Medulla oblongata (tissue), 1 donor: ENCODE results near the gene CACNA1B.

Experiments used
- DNase-seq: peaks from one replicate; pipeline ENCODE4 v3.0.0-alpha.2; 2015; ENCODE audit errors: extremely low spot score

Gene CACNA1B

DNA sequence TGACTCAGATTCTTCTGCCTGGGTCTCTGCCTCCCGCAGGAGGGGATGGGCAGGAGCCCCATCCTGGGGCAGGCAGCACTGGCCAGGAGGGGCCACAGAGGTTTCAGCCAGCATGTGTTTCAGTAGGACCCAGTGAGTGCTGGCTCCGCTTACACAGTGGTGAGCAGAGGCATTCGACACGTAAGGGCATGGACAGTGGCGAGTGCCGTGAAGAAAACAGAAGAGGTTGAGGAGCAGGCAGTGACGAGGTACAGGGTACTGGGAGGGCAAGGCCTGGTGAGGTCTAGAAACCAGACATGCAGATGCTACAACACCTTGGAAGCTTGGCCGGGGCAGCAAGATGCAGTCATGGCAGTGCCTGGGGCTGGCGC lies 41.5 kb downstream of the CACNA1B start:
- DNase-seq, result no peak

DNA sequence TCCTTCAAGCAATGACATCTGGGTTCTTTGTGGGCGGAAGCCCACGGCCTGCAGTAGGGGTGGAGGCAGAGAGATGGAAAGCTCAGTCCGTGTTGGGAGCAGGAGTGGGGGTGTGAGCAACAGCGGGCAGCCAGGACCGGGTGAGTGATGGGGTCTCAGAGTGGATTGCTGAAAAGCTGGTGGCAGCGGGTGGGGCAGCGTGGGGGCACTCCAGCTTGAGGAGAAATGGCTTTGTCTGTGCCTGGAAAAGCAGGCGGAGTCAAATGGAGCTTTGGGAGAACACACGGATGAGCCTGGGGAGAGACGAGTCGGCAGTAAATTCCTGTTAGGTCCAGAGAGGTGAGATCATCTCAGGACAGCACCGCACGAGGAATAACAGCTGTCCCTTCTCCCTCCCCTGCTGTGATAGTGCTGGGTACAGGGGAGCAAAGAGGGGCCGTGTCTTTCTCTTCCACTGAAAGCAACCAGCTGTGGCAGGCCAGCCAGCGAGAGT lies 42.1 kb downstream of the CACNA1B start:
- peak; percentile 19 for DNase-seq

DNA sequence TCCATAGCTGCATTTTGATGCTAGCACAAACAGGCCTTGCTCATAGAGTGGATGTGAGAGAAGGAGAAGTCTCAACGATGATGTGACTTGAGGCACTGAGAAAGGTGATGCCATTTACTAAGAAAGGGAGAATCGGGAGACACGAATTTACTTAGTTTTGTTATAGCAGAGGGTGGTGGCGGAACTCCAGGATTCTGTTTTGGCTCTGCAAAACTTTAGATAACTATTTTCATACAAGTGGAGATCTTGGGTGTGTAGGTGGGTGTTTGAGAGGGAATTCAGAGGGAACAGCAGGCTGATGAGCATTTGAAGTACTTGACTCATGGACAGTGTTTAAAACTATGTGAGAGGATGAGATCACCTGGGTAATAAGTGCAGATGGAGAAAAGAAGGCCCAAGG lies 43.2 kb downstream of the CACNA1B start:
- DNase-seq, result no peak

DNA sequence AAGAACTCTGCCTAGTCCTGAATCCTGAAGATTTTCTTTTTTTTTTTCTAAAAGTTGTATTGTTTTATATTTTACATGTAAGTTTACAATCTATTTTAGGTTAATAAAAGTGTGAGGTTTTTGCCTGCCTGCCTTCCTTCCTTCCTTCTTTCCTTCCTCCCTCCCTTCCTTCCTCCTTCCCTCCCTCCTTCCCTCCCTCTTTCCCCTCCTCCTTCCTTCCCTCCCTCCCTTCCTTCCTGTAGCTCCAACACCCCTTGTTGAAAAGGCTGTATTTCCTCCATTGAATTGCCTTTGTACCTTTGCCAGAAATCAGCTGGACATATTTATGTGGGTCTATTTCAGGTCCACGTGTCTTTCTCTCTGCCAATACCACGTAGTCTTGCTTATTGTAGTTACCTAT lies 46.6 kb downstream of the CACNA1B start:
- no peak for DNase-seq

DNA sequence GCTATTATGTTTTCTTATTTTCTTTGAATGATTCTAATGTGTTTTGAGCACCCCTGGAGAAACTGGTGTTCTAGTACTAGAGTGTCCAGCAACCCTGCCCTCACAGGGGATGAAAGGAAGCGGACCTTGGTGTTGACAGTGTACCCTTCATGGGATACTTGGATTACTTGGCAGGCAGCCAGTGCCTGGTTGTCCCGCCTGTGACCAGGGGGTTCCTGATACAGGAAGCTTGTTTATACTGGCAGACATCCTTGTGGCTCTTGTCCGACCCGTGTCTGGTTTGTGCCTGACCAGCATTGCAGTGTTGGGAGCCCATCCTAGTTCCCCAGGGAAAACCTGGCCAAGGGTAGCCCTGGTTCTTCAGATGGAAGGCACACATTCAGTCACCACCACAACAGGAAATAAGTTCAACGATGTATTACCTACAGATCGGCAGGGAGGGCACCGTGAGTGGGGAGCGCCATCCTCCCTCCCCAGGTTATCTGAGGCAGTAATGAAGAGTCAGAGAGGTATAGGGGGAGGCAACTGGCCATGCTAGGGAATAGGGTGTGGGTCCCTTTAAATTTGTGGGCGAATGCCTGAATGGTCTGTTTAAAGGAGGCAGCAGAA lies 47.3 kb downstream of the CACNA1B start:
- no peak for DNase-seq

DNA sequence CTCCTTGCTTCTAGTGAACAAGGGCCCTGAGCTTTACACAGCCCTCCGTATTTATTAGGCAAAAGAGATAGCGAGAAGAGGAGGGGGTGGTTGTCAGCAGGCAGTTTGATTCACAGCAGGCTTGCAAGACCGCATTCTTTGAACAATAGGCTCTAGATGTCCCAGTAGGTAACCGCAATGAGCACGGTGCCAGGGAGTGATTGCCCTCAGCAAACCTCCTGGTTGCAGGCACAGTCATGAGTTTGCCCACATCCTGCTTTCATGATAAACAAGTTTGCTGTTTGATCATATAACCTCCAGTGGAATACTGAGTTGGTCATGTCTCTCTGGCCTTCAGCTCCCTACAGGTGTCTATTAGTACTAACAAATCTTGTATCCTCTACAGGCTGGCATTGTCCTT lies 66.1 kb downstream of the CACNA1B start:
- no peak for DNase-seq

DNA sequence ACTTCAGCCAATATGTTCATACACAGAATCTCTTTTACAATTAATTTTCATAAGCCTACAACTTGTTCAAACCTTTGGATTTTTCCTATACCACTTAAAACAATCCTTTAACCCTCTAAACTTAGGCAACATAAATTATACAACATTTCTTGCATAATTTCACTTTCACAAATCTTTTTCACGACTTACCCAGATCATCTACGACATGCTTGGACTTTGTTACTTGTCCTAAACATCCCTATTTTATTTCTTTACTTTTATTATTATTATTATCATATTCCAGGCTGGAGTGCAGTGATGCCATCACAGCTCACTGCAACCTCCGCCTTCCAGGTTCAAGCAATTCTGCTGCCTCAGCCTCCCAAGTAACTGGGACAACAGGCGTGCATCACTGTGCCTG lies 68.0 kb downstream of the CACNA1B start:
- no peak for DNase-seq

DNA sequence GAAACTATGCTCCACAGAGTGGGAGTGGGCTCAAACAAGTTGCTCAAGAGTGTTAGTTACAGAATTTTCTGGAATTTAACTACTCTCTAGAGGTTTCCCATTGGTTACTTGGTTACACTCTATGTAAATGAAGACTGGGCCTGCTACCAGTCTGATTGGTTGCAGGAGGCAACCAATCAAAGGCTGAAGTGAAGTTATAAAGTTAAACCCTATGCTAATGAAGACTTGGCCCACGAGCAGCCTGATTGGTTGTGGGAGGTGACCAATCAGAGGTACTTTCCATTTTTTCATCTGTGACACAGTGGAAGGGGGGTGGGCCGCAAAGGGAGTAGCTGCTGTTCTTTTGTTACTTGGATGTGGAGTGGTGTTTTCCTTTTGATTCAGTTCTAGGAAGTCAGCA lies 69.4 kb downstream of the CACNA1B start:
- DNase-seq, result no peak

DNA sequence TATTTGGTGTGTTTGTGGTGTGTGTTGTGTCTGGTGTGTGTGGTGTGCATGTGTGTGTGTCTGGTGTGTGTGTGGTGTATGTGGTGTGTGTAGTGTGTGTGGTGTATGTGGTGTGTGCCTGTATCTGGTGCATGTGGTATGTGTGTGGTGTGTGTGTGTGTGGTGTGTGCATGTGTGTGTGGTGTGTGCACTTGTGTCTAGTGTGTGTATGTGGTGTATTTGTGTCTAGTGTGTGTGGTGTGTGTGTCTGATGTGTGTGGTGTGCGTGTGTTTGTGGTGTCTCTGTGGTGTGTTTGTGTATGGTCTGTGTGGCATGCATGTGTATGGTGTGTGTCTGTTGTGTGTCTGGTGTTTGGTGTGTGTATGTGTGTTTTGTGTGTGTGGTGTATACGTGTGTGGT lies 71.1 kb downstream of the CACNA1B start:
- DNase-seq, result no peak

DNA sequence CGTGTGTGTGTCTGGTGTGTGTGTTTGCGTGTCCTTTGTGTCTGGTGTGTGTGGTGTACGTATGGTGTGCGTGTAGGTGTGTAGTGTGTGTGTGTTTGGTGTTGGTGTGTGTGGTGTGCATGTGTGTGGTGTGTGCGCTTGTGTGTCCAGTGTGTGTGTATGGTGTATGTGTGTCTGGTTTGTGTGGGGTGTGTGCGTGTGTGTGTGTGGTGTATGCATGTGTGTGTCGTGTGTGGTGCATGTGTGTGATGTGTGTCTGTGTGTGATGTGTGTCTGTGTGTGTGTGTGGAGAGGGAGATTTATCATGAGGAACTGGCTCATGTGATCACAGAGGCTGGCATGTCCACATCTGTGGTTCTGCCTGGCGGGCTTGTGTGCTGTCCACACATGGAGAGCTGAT lies 71.7 kb downstream of the CACNA1B start:
- DNase-seq, result no peak

DNA sequence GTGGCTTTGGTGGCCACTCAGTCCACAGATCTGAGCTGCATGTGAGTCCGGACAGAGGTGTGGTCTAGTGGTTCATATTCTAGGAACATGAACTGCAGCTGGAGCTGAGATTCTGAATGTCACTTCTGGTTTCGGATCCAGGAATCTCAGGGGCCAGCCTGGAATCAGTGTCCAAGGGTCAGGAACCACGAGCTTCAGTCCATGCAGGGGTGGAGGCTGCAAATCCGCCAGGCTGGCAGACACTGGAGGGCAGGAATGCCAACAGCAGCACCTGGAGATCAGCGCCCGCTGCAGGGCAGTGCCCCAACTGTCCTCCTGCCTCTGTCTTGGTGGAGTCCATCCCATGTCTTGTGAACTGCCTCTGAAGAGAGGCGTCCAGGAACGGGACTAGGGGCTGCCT lies 73.5 kb downstream of the CACNA1B start:
- no peak for DNase-seq

DNA sequence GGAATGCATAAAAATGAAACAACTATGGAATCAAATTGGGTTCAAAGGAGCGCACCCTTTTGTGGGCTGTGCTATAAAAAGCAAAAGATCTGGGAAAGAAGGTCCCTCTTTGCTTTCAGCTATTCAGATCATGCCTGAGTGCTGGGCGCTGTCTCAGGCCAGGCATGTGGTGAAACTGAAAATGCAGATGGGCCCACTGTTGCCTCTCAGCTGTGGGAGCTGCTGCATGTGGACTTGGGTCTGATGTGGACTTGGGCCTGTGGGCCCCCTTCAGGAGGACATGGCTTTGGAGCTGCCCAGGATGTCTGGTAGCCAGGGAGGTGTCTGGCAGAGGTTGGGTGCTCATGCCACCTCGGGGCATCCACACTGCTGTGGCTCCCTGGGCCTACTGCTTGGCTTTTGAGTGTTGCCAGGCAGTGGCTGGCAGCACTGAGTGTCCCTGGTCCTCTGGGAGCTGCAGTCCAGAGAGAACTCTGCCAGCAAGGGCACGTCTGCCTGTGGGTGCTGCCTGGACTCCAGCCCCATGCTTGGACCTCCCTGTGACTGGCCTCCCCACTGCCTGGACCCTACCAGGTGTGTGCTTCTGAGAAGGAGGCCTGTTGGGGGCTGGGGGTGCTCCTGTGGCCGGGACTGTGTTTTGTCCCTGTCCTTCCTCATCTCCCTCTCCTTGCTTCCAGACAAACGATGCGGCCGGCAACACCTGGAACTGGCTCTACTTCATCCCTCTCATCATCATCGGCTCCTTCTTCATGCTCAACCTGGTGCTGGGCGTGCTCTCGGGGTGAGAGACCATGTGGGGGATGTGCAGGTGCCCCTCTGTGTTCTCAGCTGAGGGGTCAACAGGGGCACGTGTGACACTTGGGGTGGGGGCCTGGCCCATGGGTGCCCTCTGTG lies 74.3 kb downstream of the CACNA1B start:
- DNase-seq, result no peak

DNA sequence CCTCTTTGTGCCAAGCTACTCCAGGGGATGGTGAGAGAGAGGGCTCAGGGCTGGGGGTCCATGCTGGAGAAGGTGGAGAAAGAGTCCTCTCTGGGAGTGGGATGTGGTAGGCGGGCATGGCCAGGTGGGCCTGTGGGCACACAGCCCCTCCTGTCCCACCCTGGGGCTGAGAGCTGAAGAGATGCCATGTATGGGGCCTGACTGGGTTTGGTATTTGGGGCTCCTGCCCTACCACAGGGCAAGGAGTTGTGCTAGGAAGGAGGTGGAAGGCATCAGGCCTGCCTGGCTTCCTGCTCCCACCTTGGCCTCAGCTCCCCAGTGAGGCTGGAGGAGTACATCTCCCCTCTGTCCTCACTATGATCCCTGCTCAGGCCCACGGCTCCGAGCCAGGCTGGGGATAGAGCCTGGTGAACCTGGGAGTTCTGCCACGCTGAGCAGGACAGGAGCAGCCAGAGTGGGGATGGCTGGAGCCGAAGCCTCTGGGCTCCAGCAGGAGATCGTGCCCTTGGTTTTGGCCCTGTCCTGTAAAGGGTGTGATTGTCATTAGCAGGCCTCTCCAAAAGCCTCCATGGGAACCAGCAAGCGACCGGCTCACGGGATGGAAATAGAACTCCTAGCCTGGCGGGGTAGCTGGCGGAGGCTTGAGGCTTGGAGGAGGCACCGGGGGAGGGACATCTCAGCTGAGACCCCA lies 75.5 kb downstream of the CACNA1B start:
- peak; percentile 46 for DNase-seq

DNA sequence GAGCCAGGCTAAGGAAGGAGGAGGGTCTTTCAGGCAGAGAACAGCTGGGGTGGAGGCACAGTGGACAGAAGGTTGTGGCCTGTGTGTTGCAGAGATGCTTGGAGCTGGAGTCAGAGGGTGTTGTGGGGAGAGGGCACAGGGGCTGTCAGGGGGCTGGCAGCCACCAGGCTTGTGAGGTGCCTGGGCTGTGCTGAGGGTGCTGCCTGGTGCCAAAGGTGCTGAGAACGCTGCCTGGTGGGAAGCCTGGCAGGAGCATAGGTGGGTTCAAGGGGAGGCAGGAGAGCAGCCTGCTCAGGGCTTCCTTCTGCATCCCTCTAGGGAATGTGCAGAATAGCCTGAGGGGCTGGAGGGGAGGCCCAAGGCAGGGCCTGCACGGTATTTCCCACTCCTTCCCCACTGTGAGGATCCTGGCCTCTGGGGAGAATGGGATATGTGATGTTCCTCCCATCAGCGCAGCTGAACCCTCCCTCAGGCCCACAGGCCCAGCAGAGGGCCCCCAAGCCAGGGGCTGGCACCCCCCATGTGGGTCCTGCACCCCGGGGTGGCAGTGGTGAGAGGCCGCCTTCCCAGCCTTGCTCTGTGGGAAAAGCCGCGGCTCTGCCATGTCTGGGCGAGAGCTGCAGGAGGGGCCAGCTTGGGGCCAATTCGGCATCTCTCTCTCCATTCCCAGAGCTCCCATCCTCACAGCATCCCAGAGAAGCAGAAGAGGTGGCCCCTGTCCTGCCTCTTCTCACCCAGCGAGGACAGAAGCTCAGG lies 76.3 kb downstream of the CACNA1B start:
- no peak for DNase-seq

DNA sequence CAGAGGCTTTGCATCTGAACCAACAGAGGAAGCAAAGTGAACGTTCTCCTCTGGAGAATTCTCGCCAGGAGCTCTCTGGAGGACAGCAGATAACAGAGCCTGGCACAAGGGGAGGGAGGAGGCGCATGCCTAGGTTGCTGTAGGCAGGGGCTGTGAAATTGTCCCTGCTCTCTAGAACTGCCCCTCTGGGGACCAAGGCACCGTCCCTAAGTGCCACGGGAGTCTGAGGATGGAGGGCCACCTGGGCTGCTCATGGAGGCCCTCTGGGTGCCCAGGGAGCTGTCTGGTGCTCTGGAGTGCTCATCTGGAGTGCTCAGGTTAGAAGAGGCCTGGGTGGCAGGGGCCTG lies 77.6 kb downstream of the CACNA1B start:
- DNase-seq, result no peak

DNA sequence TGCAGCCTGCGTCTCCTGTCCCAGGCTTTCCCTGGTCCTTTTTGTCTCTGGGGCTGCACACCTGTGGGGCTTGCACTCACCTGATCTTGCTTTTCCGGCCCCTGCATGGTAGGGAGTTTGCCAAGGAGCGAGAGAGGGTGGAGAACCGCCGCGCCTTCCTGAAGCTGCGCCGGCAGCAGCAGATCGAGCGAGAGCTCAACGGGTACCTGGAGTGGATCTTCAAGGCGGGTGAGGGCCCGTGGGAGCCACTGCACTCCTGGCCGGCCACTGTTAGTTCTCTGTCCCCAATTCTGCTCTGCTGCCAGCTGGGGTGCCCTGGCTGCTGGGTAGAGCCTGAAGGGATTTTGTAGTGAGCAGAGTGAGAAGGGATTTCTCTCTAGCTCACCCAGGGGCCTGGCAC lies 78.0 kb downstream of the CACNA1B start:
- DNase-seq, result no peak

DNA sequence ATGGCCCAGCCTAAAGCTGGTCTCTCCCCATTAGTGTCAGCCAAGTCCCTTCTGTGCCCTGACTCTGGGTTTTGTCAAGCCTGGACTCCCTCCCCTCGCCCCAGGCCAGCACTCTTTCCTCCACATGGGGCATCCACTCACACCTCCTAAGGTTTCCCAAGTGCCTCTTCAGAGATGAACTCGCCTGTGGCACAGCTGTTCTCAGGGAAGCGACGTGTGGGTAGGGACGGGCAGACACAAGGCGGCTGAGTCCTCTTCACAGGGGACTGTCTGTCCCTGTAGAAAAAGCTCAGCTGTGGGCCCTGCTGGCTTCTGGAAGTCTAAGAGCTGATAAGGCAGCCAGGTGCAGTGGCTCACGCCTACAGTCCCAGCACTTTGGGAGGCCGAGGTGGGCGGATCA lies 78.5 kb downstream of the CACNA1B start:
- DNase-seq, result no peak

DNA sequence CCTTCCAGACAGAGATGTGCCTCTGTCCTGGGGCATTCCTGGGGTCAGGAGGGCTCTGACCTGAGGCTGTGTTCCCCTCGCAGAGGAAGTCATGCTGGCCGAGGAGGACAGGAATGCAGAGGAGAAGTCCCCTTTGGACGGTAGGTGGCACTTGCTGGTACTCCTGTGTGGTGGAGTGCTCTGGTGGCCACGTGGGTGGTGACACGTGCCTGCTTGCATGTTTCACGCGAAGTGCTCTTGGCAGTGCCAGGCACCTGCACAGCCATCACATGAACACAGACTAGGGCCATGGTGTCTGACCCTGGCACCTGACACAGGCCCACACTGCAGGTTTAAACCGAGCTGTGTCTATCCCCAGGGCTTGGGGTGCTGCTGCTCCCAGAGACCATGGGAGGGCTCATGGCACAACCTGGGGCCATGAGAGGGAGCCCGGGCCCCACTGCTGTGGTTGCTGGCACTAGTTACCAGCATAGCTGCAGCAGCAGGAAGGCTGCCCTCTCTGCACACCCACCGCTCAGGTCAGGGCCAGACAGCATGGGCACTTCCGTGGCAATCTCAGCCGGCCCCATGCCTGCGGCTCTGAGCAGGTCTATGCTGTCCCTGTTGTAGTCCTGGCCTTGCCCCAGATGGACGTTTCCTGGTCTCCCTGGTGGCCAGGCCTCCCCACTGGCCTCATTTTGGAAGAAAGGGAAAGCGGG lies 79.3 kb downstream of the CACNA1B start:
- DNase-seq, result no peak

DNA sequence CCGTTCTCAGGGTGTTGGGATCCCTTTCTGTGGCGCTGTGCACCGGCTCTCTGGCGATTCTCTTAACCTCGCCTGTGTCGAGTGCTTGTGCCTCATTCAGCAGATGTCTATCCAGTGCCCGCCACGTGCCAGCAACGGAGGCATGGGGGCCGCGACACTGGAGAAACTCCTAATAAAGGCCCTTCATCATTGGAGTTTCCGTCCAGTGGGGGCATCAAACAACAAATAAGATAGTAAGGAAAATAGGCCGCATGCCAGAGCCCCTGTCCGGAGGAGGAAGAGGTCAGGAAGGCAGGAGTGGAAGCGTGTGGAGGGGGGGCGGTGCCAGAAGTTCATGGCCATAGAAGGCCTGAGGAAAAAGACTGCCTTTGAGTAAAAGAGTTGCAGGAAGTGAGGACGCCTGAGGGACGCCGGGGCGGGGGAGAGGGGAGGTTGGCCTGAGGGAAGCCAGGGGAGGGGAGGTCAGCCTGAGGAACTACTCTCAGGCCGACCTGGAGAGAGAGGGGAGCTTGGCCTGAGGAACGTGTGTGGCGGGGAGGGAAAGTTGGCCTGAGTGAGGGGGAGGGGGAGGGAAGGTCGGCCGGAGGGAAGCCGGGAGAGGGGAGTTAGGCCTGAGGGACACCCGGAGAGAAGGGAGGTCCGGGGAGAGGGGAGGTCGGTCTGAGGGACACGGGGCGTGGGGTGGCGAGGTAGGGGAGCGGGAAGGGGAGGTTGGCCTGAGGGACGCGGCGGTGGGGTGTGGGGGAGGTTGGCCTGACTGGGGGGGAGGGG lies 82.2 kb downstream of the CACNA1B start:
- no peak for DNase-seq

DNA sequence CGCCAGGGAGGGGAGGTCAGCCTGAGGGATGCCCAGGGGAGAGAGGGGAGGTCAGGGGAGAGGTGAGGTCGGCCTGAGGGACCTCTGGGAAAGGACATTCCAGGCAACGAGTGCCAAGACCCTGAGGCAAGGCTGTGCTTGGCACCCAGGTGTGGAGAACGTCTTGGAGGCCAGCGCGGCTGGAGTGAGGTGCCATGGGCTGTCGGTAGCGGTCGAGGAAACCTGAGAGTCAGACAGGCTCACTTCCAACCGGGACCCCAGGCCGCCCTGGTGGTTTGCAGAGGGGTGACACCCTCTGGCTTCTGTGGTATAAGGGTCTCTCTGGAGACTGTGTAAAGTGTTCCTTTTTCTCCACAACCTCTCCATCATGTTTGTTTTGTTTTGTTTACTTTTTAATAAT lies 82.9 kb downstream of the CACNA1B start:
- DNase-seq, result no peak

DNA sequence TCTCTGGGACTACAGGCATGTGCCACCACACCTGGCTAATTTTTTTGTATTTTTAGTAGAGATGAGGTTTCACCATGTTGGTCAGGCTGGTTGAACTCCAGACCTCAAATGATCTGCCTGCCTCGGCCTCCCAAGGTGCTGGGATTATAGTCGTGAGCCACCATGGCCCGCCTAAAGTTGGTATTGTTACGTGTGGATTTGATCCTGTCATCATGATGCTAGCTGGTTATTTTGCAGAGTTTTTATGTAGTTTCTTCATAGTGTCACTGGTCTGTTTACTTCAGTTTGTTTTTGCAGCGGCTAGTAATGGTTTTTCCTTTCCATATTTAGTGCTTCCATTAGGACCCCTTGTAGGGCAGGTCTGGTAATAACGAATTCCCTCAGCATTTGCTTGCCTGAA lies 85.9 kb downstream of the CACNA1B start:
- DNase-seq, result no peak
